Naive B cell (primary cell): Measurements from ENCODE around the gene NRF1. TPM values are rescaled to one million over a fixed set of nuclear protein-coding genes. Genes with fewer than 3 reads are reported as not detected.
A peak's percentile ranks its signal among the peaks of the same experiment; 100 is the strongest.
"Not testable (repeated sequence)": the region's sequence is repeated elsewhere in the genome, so short reads cannot be mapped to it uniquely, and the experiment has no call there.

ENCODE experiments used
- ATAC-seq, 2 donors: fragments of 150-1000 bp; cut with Tn5 transposase; 2 replicates each; pipeline ENCODE4 v1.10.0; 2021; ENCODE audit warnings: low read depth in 2 of 2, mild to moderate bottlenecking in 2 of 2, moderate library complexity in 2 of 2
- DNase-seq: peaks from one replicate; pipeline ENCODE4 v3.0.0; 2022
- H3K27ac Mint-ChIP-seq, 6 donors: one replicate each; pipeline ENCODE4 v1.8.0; 2020 to 2022; ENCODE audit warnings: mild to moderate bottlenecking in 6 of 6, mixed read lengths in 6 of 6, moderate library complexity in 5 of 6, inconsistent platforms in 2 of 6
- H3K27me3 Mint-ChIP-seq, 3 donors: one replicate each; pipeline ENCODE4 v1.8.0; 2021 to 2022; ENCODE audit warnings: mixed read lengths in 3 of 3, mild to moderate bottlenecking in 1 of 3
- H3K36me3 Mint-ChIP-seq, 2 donors: one replicate each; pipeline ENCODE4 v1.8.0; 2020 to 2022; ENCODE audit warnings: mixed read lengths in 2 of 2, inconsistent platforms in 1 of 2, mild to moderate bottlenecking in 1 of 2
- H3K4me1 Mint-ChIP-seq, 3 donors: one replicate each; pipeline ENCODE4 v1.8.0; 2020 to 2022; ENCODE audit warnings: mixed read lengths in 3 of 3, inconsistent platforms in 1 of 3, mild to moderate bottlenecking in 1 of 3, moderate library complexity in 1 of 3
- H3K4me3 Mint-ChIP-seq, 8 donors: one replicate each; pipeline ENCODE4 v1.8.0; 2020 to 2022; ENCODE audit warnings: mild to moderate bottlenecking in 8 of 8, mixed read lengths in 8 of 8, moderate library complexity in 8 of 8, inconsistent platforms in 2 of 8
- H3K9me3 Mint-ChIP-seq, 7 donors: one replicate each; pipeline ENCODE4 v1.8.0; 2020 to 2022; ENCODE audit warnings: mixed read lengths in 7 of 7, mild to moderate bottlenecking in 5 of 7, inconsistent platforms in 2 of 7, moderate library complexity in 1 of 7
- polyA plus RNA-seq, 6 donors: library from polyadenylated mRNA; unstranded; fragments of 300-500 nt; fragmentation: Illumina TruSeq; gene quantifications; one replicate each; pipeline ENCODE4 v1.2.3, GENCODE V29; 2021; ENCODE audit warnings: low read depth in 6 of 6

NRF1 gene
- polyA plus RNA-seq, 6 donors from 2014 or later: 9.6 to 32.4 (median 28.9) TPM

GRCh38 chr7:129784783-129785684 lies 173.5 kb downstream of the NRF1 start:
- H3K36me3 Mint-ChIP-seq: no peaks in the 10 kb centered on the region
- peaks cover 0 to 5% (median 0%) of the 10 kb centered on the region in 7 donors for H3K9me3 Mint-ChIP-seq
- H3K27ac Mint-ChIP-seq: peak overlapping the region in 3 of 6 donors; percentile 18 to 78 (median 56)
- ATAC-seq (no peak), DNase-seq (peak; percentile 28)
- H3K27me3 Mint-ChIP-seq: peaks cover 50 to 80% (median 75%) of the 10 kb centered on the region in 3 donors
- peak overlapping the region; percentile 28 to 87 (median 73) for H3K4me3 Mint-ChIP-seq
- peaks cover 39 to 46% (median 46%) of the 10 kb centered on the region in 3 donors for H3K4me1 Mint-ChIP-seq

- peak overlapping the region in 1 of 6 donors; percentile 18 for H3K27ac Mint-ChIP-seq
- H3K4me1 Mint-ChIP-seq: peaks cover 38 to 45% (median 45%) of the 10 kb centered on the region in 3 donors
- no peak for DNase-seq
- peaks cover 0 to 5% (median 0%) of the 10 kb centered on the region in 7 donors for H3K9me3 Mint-ChIP-seq
- ATAC-seq: peak; percentile 36 to 42
- H3K36me3 Mint-ChIP-seq: no peaks in the 10 kb centered on the region
- H3K27me3 Mint-ChIP-seq: peaks cover 53 to 83% (median 78%) of the 10 kb centered on the region in 3 donors
- H3K4me3 Mint-ChIP-seq: peak overlapping the region; percentile 28 to 87 (median 73)
These were observed 174.4 kb downstream of the NRF1 start for GRCh38 chr7:129785685-129786514.

GRCh38 chr7:129786825-129787563 lies 175.5 kb downstream of the NRF1 start:
- Mint-ChIP-seq H3K27ac (no peak overlapping the region), H3K36me3 (no peaks in the 10 kb centered on the region), H3K4me3 (peak overlapping the region in 6 of 8 donors; percentile 16 to 67 (median 40)), H3K4me1 (peaks cover 32 to 38% (median 34%) of the 10 kb centered on the region in 3 donors), H3K27me3 (peaks cover 46 to 83% (median 75%) of the 10 kb centered on the region in 3 donors), H3K9me3 (peaks cover 0 to 5% (median 0%) of the 10 kb centered on the region in 7 donors)
- DNase-seq: no peak
- ATAC-seq: no peak

- DNase-seq (no peak), ATAC-seq (no peak)
- no peaks in the 10 kb centered on the region for H3K9me3 Mint-ChIP-seq
- peaks cover 31 to 83% (median 61%) of the 10 kb centered on the region in 3 donors for H3K27me3 Mint-ChIP-seq
- H3K4me1 Mint-ChIP-seq: peaks cover 15 to 22% (median 18%) of the 10 kb centered on the region in 3 donors
- H3K36me3 Mint-ChIP-seq: no peaks in the 10 kb centered on the region
- H3K27ac Mint-ChIP-seq: no peak overlapping the region
- no peak overlapping the region for H3K4me3 Mint-ChIP-seq
These were observed 177.5 kb downstream of the NRF1 start for GRCh38 chr7:129789000-129789399.

- Mint-ChIP-seq H3K27ac (no peak overlapping the region), H3K36me3 (no peaks in the 10 kb centered on the region), H3K4me3 (no peak overlapping the region), H3K4me1 (peaks cover 15 to 20% (median 17%) of the 10 kb centered on the region in 3 donors), H3K27me3 (peaks cover 31 to 88% (median 61%) of the 10 kb centered on the region in 3 donors), H3K9me3 (no peaks in the 10 kb centered on the region)
- DNase-seq (no peak), ATAC-seq (no peak)
These were observed 178.1 kb downstream of the NRF1 start for GRCh38 chr7:129789652-129790051.

- ATAC-seq: no peak
- Mint-ChIP-seq H3K36me3 (no peaks in the 10 kb centered on the region), H3K27ac (no peak overlapping the region), H3K4me3 (no peak overlapping the region), H3K27me3 (peaks cover 29 to 84% (median 57%) of the 10 kb centered on the region in 3 donors), H3K9me3 (no peaks in the 10 kb centered on the region), H3K4me1 (peaks cover 12 to 15% (median 14%) of the 10 kb centered on the region in 3 donors)
- no peak for DNase-seq
These were observed 178.6 kb downstream of the NRF1 start for GRCh38 chr7:129790136-129790535.

- H3K36me3 Mint-ChIP-seq: no peaks in the 10 kb centered on the region
- H3K27me3 Mint-ChIP-seq: peaks cover 18 to 71% (median 45%) of the 10 kb centered on the region in 3 donors
- no peaks in the 10 kb centered on the region for H3K4me1 Mint-ChIP-seq
- no peak overlapping the region for H3K4me3 Mint-ChIP-seq
- no peak overlapping the region for H3K27ac Mint-ChIP-seq
- H3K9me3 Mint-ChIP-seq: no peaks in the 10 kb centered on the region
- no peak for DNase-seq
- ATAC-seq: no peak
These were observed 181.2 kb downstream of the NRF1 start for GRCh38 chr7:129792721-129793120.

GRCh38 chr7:129793506-129794310 lies 182.2 kb downstream of the NRF1 start:
- Mint-ChIP-seq H3K27me3 (peaks cover 21 to 71% (median 48%) of the 10 kb centered on the region in 3 donors), H3K36me3 (no peaks in the 10 kb centered on the region), H3K27ac (no peak overlapping the region), H3K4me1 (no peaks in the 10 kb centered on the region), H3K4me3 (peak overlapping the region in 1 of 8 donors; percentile 76), H3K9me3 (no peaks in the 10 kb centered on the region)
- DNase-seq (no peak), ATAC-seq (no peak)

- DNase-seq, H3K36me3 Mint-ChIP-seq, H3K4me3 Mint-ChIP-seq, H3K9me3 Mint-ChIP-seq, ATAC-seq, H3K27ac Mint-ChIP-seq, H3K4me1 Mint-ChIP-seq: not testable (repeated sequence)
- H3K27me3 Mint-ChIP-seq: peaks cover 16 to 66% (median 44%) of the 10 kb centered on the region in 3 donors
These were observed 182.9 kb downstream of the NRF1 start for GRCh38 chr7:129794461-129794860.

GRCh38 chr7:129796186-129796775 lies 184.8 kb downstream of the NRF1 start:
- DNase-seq: no peak
- no peaks in the 10 kb centered on the region for H3K4me1 Mint-ChIP-seq
- H3K9me3 Mint-ChIP-seq: no peaks in the 10 kb centered on the region
- ATAC-seq: no peak
- no peak overlapping the region for H3K4me3 Mint-ChIP-seq
- H3K27ac Mint-ChIP-seq: no peak overlapping the region
- H3K27me3 Mint-ChIP-seq: peaks cover 11 to 55% (median 39%) of the 10 kb centered on the region in 3 donors
- H3K36me3 Mint-ChIP-seq: no peaks in the 10 kb centered on the region

- H3K27me3 Mint-ChIP-seq: peaks cover 11 to 53% (median 36%) of the 10 kb centered on the region in 3 donors
- DNase-seq (no peak), ATAC-seq (no peak)
- no peaks in the 10 kb centered on the region for H3K4me1 Mint-ChIP-seq
- H3K9me3 Mint-ChIP-seq: no peaks in the 10 kb centered on the region
- H3K27ac Mint-ChIP-seq: peak overlapping the region in 1 of 6 donors; percentile 78
- no peaks in the 10 kb centered on the region for H3K36me3 Mint-ChIP-seq
- no peak overlapping the region for H3K4me3 Mint-ChIP-seq
These were observed 185.8 kb downstream of the NRF1 start for GRCh38 chr7:129797214-129797789.
